Brain microvascular endothelial cell (primary cell): ENCODE measurements around the gene FUS.

Experiments used
- DNase-seq: peaks from one replicate; pipeline ENCODE4 v3.0.0-alpha.2; 2020
- H3K27ac ChIP-seq: fragments of 250-450 bp; sonication (Bioruptor Pico); 2 replicates; pipeline ENCODE4 v1.5.1; 2020; ENCODE audit warnings: mild to moderate bottlenecking, moderate library complexity
- H3K27me3 ChIP-seq: fragments of 250-450 bp; sonication (Bioruptor Pico); replicated peaks from 2 replicates; pipeline ENCODE4 v1.5.1; 2020; ENCODE audit warnings: mild to moderate bottlenecking
- H3K36me3 ChIP-seq: fragments of 250-450 bp; sonication (Bioruptor Pico); replicated peaks from 2 replicates; pipeline ENCODE4 v1.5.1; 2020; ENCODE audit warnings: mild to moderate bottlenecking
- H3K4me3 ChIP-seq: 2 replicates; pipeline ENCODE4 v1.5.1; 2011; ENCODE audit warnings: low read depth, mild to moderate bottlenecking, control low read depth, low read length, moderate library complexity
- in situ Hi-C: cut with HindIII; loops from 2 replicates; pipeline ENCODE4 v1.10.0; 2017; ENCODE audit warnings: low sequenced_read_pairs, low pct_ligation_motif_present
- TF ChIP-seq, protein P1 (sequence below): IDR thresholded peaks from 2 replicates; pipeline ENCODE4 v1.5.1; 2011; ENCODE audit warnings: low read depth, mild to moderate bottlenecking, moderate library complexity, low read length, control low read depth, inconsistent platforms; ENCODE audit errors: missing control alignments

Gene FUS

DNA sequence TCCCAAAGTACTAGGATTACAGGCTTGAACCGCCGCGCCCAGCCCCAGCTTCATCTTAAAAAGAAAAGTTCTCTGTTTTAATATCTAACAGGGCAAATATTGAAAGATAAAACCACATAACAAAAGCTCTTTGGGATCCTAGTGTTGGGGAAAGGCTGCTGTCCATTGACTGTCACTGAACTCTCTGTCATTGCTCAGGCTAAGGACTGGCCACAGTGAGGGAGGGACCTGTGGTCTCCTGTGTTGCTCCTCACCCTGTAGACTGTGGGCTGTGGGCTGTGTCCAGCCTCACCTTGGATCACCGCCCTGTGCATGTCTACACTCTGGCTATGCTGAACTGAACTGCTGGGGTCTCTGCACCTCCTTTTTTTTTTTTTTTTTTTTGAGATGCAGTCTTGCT is 48.3 kb downstream of the FUS start:
- Histone ChIP-seq H3K27me3 (no peaks in the 10 kb centered on the region), H3K36me3 (no peaks in the 10 kb centered on the region), H3K4me3 (no peak overlapping the region), H3K27ac (no peak overlapping the region)
- TF ChIP-seq, protein P1, sequence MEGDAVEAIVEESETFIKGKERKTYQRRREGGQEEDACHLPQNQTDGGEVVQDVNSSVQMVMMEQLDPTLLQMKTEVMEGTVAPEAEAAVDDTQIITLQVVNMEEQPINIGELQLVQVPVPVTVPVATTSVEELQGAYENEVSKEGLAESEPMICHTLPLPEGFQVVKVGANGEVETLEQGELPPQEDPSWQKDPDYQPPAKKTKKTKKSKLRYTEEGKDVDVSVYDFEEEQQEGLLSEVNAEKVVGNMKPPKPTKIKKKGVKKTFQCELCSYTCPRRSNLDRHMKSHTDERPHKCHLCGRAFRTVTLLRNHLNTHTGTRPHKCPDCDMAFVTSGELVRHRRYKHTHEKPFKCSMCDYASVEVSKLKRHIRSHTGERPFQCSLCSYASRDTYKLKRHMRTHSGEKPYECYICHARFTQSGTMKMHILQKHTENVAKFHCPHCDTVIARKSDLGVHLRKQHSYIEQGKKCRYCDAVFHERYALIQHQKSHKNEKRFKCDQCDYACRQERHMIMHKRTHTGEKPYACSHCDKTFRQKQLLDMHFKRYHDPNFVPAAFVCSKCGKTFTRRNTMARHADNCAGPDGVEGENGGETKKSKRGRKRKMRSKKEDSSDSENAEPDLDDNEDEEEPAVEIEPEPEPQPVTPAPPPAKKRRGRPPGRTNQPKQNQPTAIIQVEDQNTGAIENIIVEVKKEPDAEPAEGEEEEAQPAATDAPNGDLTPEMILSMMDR = no peak
- in situ Hi-C loops = no loop called here
- DNase-seq = no peak

DNA sequence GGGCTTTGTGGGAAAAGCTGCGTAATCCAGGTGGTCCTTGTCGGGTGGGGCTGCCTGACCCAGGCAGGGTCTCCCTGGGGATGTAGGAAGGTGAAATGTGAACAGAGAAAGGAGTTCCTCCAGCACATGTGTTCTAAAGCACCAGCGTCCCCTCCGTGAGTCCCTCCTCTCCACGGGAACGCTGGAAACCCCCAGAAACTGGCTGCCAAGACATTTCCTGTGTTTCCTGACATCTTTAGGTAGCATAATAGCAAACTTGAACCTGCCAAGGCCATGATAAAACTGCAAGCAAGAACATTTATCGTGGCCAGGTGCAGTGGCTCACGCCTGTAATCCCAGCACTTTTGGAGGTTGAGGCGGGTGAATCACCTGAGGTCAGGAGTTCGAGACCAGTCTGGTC is 49.6 kb downstream of the FUS start:
- in situ Hi-C loops = no loop called here
- Histone ChIP-seq H3K36me3 (no peaks in the 10 kb centered on the region), H3K4me3 (no peak overlapping the region), H3K27me3 (no peaks in the 10 kb centered on the region), H3K27ac (no peak overlapping the region)
- no peak for DNase-seq
- TF ChIP-seq, protein P1 = no peak

DNA sequence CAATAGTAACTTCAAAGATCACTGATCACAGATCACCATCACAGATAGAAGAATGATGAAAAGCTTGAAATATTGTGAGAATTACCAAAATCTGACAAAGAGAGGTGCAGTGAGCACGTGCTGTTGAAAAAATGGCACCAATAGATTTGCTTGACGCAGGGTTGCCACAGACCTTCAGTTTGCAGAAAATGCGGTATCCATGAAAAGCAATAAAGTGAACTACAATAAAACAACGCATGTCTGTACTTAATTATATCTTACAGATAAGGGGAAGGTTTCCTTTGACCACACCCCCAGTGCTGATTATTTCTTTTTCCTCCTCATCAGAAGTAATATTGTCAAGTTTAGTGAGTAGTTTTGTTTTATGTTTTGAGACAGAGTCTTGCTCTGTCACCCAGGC is 58.1 kb downstream of the FUS start:
- no peak for DNase-seq
- Histone ChIP-seq H3K27me3 (no peaks in the 10 kb centered on the region), H3K36me3 (no peaks in the 10 kb centered on the region), H3K27ac (no peak overlapping the region), H3K4me3 (no peak overlapping the region)
- TF ChIP-seq, protein P1 = no peak
- in situ Hi-C loops = no loop called here
